NOMO-1 treated with DMSO at 0.1 percent for 48 hours (cell line): ENCODE results near the gene TRMT13.
"Not testable (repeated sequence)": the region's sequence is repeated elsewhere in the genome, so short reads cannot be mapped to it uniquely, and the experiment has no call there.

ENCODE experiments used
- DNase-seq: peaks from one replicate; lab custom pipeline; 2025; ENCODE audit not compliant: unreplicated experiment; lab: John Stamatoyannopoulos, UW

Gene TRMT13

GRCh38 chr1:100152271-100152670 is 19.3 kb downstream of the TRMT13 start:
- peak; percentile 70 for DNase-seq

GRCh38 chr1:100162881-100163280 is 29.9 kb downstream of the TRMT13 start:
- no peak for DNase-seq

- no peak for DNase-seq
Observed at GRCh38 chr1:100164216-100164615, 31.3 kb downstream of the TRMT13 start.

- no peak for DNase-seq
Observed at GRCh38 chr1:100164702-100165101, 31.7 kb downstream of the TRMT13 start.

DNA sequence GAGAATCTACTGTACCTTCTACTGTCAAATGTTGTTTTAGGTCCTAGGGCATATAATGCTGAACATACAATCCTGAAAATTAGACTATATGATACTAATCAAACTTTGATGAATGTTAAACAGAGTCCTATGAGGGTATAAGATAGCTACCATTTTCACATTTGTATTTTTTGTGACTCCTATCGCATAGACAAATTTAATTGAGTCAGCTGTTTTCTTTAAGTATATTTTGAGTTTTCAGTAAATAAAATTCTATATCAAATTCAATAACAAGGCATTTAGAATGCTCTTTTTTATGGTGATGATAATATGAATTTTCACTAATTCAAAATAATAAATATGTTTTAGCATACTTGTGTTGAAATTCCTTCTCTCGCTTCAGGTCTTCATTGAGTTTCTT is 35.1 kb downstream of the TRMT13 start:
- no peak for DNase-seq

- DNase-seq: no peak
Observed at GRCh38 chr1:100177295-100178041, 44.5 kb downstream of the TRMT13 start.

GRCh38 chr1:100178091-100178490 is 45.1 kb downstream of the TRMT13 start, which contains the start of gene LRRC39:
Gene LRRC39 (minus strand): TSS chr1:100178256. CDS start chr1:100168516, 9,740 bp downstream.
- DNase-seq: no peak

DNA sequence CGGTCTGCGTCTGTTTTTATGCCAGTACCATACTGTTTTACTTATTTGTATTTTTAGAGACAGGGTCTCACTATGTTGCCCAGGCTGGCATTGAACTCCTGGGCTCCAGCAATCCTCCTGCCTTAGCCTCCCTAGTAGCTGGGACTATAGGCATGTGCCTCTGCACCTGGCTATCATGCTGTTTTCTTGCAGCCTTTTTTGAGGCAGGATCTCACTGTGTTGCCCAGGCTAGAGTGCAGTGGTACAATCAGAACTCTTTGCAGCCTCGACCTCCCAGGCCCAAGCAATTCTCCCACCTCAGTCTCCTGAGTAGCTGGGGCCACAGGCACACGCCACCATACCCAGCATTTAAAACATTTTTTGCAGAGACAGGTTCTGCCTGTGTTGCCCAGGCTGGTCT is 50.4 kb downstream of the TRMT13 start:
- DNase-seq: no peak

DNA sequence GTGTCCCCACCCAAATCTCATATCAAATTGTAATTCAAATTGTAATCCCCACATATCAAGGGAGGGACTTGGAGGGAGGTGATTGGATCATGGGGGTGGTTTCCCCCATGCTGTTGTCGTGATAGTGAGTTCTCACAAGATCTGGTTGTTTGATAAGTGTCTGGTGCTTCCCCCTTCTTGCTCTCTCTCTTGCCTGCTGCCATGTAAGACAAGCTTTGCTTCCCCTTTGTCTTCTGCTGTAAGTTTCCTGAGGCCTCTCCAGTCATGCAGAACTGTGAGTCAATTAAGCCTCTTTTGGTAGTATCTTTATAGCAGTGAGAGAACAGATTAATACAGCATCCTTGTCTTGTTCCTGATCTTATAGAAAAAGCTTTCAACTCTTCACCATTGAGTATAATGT is 51.6 kb downstream of the TRMT13 start:
- no peak for DNase-seq

DNA sequence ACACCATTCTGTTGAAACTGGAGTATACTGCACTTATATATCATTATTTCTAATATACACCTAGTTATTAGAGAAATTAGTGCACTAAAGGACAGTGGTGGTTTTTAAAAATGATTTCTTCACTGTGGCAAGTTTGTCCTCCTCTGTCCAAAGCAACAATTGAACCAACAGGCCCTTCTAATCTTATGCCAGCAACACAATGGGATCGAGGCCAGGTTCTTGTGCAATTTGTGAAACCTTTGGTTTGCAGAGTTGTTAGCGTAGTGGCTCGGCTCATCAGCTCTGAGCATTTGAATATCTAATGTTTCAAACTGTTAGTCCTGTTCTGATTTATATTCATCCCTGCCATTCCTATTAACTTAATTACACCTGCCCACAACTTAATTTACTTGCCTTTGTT is 54.9 kb downstream of the TRMT13 start:
- DNase-seq: no peak

DNA sequence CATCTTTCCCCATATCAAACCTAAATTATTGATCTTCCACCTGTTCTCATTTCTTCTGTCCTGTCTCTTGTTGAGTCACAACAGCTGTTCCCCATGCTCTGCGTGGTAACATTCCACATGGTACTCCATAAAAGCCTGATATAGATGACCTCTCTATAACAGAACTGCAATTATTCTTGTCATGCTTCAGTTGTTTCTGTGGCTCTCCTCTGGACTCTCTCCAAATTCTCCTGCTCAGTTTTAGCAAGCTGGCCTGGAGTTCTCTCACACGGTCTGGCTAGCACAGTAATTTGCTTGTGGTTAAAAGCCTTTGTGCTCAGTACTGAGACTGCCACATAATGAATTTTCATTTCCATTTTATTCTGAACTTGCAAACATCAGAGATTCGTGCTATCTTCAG is 55.7 kb downstream of the TRMT13 start:
- no peak for DNase-seq

GRCh38 chr1:100198596-100198995 is 65.6 kb downstream of the TRMT13 start:
- no peak for DNase-seq

- DNase-seq: not testable (repeated sequence)
Observed at GRCh38 chr1:100200060-100200459, 67.1 kb downstream of the TRMT13 start.
